Ammon's horn (tissue), 1 donor: ENCODE data around the gene EIF3A.

Experiments used
- DNase-seq: peaks from one replicate; pipeline ENCODE4 v3.0.0-alpha.2; 2016; ENCODE audit warnings: low spot score

The EIF3A gene

DNA sequence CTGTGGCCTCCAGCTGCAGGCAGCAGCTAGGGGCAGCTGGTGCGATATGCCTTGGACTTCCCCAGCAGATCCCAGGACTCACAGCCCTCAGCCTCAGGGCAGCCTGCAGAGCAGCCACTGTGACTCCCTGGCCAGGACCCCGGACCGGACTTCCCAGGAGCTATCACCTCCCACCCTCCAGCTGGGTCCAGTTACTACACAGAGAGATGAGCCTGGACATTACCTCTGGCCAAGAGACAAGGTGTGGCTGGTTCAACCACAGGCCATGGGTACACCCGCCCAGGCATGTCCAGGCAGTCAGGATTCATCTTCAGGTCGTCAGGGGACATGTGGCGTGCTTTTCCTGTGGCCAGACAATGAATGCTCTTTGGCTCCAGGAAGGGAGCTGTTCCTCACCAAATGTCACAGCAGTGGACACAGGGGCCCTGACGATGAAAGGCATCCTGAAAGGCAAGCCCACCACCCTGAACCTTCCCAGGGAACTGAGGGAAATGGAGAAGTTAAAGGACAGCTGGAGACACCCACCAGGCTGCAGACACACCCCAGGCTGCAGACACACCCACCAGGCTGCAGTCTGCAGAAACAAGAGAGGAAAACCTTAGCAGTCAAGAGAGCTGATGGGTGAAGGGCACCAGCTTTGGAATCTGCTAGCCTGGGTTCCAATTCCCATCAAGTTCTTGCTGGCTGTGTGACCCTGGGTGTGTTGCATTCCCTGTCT is 76.9 kb downstream of the EIF3A start:
- no peak for DNase-seq

DNA sequence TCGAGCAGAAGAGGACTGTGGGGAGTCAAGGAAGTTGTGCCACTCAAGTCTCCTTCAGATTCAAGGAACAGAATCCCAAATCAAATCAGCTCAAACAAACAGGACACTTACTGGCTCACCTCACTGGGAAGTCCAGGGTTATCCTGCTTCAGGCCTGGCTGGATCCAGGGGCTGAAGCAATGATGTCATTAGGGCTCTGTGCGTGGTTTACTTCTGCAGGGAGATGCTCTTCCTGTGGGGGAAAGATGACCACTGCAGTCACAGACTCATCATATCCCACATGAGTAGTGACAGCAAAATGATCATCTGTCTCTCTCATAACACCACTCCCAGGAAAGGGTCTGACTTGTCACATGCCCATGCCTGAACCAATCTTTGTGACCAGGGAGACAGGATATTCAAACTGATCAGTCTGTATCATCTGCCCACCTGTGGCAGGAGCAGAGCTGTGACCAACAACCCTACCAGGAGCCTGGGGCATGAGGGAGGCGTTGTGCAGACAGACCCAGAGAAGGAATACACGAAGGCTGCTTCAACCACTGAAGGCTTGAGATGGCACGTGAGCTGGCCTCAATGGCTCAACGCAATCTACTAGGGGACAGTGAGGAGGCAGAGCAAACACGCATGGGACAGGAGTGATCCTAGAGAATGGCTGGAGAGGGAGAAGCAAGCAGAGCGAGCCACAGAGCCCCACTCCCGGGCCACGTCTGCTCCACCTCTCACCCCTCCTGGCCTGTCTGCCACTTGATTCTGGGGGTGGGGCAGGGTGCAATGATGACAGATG is 78.7 kb downstream of the EIF3A start:
- DNase-seq: no peak

DNA sequence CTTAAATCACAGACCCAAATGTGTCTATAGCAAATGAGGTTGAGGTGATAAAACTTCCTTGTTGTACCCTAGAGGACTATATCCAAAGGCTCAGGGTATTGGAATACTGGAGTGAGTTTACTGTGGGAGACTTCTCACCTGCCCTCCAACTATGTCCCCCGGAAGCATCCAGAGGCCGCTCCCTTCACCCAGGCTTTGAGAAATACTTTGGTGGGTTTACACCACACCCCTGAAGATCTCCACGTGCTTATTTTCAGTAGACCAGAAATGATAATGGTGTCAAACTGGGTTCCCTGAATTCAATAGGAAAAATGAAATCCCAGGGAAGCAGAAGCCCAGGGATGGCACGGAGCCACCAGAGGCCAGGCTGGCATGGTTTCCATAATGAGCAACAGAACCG is 82.4 kb downstream of the EIF3A start:
- DNase-seq: no peak

DNA sequence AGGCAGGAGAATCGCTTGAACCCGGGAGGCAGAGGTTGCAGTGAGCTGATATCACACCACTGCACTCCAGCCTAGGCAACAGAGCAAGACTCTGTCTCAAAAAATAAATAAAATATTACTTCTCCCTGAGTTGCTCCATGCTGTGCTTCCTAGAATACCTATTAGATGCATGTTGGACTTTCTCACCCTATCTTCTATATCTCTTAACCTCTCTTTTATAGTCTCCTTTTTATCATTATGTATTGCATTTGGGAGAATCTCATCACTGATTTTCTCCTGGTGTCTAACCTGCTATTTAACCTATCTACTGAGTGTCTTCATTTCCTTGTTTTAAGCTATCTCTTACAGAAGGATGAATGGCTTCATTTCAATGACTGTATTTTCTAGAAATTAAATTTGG is 83.2 kb downstream of the EIF3A start:
- DNase-seq: no peak

DNA sequence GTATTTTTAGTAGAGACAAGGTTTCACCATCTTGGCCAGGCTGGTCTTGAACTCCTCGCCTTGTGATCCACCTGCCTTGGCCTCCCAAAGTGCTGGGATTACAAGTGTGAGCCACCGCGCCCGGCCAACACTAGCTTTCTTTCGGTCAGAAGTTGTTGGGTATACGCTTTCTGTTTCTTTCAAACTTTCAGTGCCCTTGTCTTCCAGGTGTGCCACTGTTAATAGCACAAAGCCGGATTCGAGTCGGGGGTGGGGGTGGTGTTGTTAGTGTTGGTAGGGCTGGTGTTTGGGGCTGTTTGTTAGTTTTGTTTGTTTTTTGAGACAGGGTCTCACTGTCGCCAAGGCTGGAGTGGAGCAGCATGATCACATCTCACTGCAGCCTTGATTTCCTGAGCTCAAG is 84.9 kb downstream of the EIF3A start:
- DNase-seq: no peak

DNA sequence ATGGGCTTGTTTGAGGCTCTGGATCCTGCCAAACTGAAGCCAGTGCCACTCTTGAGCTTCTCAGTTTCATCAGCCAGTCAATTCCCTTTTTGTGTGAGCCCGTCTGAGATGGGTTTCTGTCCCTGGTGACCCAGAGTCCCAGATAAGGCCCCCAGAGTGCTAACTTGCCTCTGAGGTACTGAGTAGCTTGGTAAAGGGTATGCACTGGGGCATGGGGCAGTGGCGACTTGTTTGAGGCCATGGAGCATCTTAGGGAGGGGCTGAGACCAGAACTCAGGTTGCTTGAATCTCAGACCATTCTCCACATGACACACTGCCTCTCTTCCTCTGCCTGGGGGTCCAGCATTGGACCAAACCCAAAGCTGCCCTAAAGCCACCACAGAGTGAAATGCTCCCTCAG is 86.3 kb downstream of the EIF3A start:
- no peak for DNase-seq

DNA sequence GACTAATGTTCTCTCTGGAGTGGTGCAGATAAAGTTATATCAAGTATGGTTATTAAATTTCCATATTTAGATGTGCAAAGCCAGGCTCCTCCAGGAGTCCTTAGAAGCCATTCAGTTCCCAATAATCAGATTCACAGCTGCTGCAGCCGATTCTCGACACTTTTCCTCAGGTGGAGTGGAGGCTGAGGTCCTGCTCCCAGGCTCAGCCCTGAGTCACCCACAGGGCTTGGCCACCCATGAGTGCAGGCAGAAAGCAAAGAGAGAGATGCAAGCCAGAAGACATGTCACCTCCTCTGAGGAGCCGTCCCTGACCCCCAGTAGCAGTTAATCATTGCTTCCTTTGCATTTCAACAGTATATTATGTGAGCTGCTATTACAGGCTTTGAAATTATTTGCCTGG is 87.4 kb downstream of the EIF3A start:
- no peak for DNase-seq

DNA sequence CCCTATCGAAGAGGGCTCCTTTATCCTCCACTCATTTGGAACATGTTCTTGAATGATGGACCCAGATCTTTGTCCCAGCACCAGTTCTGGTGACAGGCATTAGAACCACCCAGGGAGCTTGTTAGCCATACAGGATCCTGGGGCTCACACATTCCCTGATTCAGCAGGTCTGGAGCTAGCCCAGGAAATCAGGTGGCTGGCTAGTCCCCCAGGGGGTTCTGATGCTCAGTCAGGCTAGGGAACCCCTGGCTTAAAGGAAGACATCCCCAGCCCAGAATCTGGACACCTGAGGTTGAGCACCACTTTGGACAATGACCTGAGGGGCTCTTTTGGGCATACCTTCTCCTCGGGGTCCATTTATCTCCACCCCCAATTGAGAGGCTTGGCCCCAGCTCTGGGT is 88.1 kb downstream of the EIF3A start:
- DNase-seq: no peak

DNA sequence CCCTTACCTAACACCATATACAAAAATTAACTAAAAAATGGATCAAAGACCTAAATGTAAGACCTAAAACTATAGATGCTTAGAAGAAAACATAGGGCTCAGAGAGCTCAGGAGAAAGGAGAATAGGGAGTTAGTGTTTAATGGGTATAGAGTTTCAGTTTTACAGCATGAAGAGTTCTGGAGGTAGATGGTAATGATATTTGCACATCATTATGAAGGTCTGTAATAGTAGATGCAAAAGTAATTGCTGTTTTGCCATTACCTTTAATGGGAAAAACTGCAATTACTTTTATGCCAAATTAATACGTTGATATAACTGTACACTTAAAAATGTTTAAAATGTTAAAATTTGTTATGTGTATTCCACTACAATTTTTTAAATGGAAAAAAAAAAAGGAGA is 90.3 kb downstream of the EIF3A start:
- no peak for DNase-seq

DNA sequence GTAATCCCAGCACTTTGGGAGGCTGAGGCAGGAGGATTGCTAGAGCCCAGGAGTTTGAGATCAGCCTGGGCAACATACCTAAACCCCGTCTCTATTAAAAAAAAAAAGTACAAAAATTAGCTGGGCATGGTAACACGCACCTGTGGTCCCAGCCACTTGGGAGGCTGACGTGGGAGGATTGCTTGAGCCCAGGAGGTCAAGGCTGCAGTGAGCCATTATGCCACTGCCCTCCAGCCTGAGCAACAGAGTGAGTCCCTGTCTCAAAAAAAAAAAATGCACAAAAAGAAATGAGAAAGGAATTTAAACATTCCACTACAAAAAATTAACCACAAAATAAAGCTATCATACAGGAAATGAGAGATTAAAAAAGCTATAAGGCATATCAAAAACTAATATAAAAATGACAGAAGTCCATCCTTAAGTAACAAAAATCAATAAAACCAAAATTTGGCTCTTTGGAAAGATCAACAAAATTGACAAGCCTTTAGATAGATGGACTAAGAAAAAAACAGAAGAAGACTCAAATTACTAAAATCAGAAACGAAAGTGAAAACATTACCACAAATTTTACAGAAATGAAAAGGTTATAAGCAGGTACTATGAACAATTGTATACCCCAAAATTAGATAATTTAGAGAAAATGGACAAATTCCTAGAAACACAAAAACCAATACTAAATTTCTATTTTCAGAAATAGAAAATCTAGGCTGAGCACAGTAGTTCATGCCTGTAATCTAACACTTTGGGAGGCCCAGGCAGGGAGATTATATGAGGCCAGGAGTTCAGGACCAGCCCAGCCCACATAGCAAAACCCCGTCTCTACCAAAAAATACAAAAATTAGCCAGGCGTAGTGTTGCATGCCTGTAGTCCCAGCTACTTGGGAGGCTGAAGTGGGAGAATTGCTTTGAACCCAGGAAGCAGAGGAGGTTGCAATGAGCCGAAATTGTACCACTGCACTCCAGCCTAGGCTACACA is 93.5 kb downstream of the EIF3A start:
- DNase-seq: no peak

DNA sequence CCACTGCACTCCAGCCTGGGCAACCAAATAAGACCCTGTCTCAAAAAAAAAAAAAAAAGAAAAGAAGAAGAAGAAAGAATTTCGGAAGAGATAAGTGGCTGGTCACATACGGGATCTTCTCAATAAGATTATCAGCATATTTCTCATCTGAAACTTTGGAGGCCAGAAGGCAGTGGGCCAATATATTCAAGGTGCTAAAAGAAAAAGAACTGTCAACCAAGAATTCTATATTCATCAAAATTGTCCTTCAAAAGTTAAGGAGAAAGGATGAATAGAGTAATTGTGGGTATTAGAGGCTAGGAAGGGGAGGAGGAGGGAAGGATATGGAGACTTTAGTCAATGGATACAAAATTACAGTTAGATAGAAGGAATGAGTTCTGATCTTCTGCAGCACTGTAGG is 95.0 kb downstream of the EIF3A start:
- DNase-seq: no peak
